Breast epithelium (tissue), 3 donors: ENCODE measurements around the gene GPLD1.

Experiments
- POLR2A ChIP-seq: fragments of 450-650 bp; IDR thresholded peaks from one replicate; pipeline ENCODE4 v1.6.1; 2016; ENCODE audit warnings: antibody characterized with exemption, mild to moderate bottlenecking, moderate library complexity
- POLR2AphosphoS5 ChIP-seq, 3 donors: sonication (generic); formaldehyde crosslinking; IDR thresholded peaks; one replicate each; pipeline ENCODE4 v1.6.1; 2017; ENCODE audit warnings: antibody characterized with exemption in 3 of 3
- TF ChIP-seq, protein P1 (sequence below), 3 donors: fragments of 450-650 bp; IDR thresholded peaks; one replicate each; pipeline ENCODE4 v1.5.1; 2016 to 2017; ENCODE audit warnings: antibody characterized with exemption in 3 of 3, mild to moderate bottlenecking in 3 of 3, moderate library complexity in 3 of 3

DNA sequence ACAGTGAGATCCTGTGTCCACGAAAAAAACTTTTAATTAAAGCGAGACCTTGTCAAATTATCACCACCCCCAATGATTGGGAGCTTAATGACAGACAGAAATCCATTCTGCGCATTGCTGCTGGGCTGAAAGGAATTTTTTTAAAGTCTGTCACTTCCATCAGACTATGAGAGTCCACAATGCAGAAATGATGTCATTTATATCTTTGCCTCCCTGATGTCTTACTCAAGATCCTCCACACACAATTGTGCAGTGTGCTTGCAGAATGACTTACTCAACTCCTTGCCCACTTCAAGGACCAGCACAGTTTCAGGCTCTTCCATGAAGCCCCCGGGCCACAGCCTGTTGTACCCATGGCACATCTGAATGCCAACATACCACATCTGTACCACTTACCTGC is 41.0 kb downstream of the GPLD1 start:
- no peak for TF ChIP-seq POLR2AphosphoS5 (IDR thresholded peaks at IDR 0.05)
- TF ChIP-seq, protein P1, sequence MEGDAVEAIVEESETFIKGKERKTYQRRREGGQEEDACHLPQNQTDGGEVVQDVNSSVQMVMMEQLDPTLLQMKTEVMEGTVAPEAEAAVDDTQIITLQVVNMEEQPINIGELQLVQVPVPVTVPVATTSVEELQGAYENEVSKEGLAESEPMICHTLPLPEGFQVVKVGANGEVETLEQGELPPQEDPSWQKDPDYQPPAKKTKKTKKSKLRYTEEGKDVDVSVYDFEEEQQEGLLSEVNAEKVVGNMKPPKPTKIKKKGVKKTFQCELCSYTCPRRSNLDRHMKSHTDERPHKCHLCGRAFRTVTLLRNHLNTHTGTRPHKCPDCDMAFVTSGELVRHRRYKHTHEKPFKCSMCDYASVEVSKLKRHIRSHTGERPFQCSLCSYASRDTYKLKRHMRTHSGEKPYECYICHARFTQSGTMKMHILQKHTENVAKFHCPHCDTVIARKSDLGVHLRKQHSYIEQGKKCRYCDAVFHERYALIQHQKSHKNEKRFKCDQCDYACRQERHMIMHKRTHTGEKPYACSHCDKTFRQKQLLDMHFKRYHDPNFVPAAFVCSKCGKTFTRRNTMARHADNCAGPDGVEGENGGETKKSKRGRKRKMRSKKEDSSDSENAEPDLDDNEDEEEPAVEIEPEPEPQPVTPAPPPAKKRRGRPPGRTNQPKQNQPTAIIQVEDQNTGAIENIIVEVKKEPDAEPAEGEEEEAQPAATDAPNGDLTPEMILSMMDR (IDR thresholded peaks at IDR 0.05) = no peak
- no peak for TF ChIP-seq POLR2A
